ENCODE measurements around the gene KCNQ1OT1. TPM values are rescaled to one million over a fixed set of nuclear protein-coding genes. Genes with fewer than 3 reads are reported as not detected.

Gene KCNQ1OT1
- total RNA-seq, 1 experiment from 2014 or later = 2.4 TPM

DNA sequence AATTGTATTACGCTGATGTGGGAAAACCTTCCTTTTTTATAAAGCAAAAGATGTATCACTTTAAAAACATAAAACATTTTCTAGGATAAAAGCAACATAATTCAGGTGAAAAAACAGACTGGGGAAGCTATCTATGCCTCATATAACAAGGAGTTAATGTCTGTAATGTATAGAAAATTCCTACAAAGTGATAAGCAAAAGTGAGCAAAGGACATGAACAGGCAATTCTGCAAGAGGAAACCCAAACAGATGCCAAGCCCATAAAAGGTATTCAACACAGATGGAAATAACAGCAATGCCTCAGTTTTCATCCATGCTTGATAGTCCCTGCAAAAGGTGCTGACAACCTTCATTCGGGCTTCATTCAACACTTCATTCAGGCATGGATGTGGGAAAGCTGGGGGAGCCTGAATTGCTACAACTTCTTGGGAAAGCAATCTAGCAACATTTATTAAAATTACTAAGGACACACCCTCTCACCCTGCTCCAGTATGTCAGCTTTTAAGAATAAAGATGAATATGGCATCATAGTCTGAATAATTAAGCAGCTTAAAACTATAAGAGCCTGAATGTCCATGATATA, 39.3 kb downstream of the KCNQ1OT1 start:
- CTCF ChIA-PET = no interaction called here
- Mint-ChIP-seq H3K9me3 (peaks cover 56% of the 10 kb centered on the region), H3K36me3 (peaks cover 80% of the 10 kb centered on the region)

More for the DNA sequence above, 39.3 kb downstream of the KCNQ1OT1 start:
- Mint-ChIP-seq H3K4me1 (no peaks in the 10 kb centered on the region), H3K27me3 (ENCODE audit: low read depth) (peaks cover 84% of the 10 kb centered on the region), H3K27ac (no peak overlapping the region), H3K4me3 (no peak overlapping the region)
- TF ChIP-seq JAZF1 (CRISPR knock-in tag; IDR thresholded peaks at IDR 0.05) = no peak
- TF ChIP-seq, protein P1, sequence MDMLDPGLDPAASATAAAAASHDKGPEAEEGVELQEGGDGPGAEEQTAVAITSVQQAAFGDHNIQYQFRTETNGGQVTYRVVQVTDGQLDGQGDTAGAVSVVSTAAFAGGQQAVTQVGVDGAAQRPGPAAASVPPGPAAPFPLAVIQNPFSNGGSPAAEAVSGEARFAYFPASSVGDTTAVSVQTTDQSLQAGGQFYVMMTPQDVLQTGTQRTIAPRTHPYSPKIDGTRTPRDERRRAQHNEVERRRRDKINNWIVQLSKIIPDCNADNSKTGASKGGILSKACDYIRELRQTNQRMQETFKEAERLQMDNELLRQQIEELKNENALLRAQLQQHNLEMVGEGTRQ (CRISPR knock-in tag; IDR thresholded peaks at IDR 0.05) = no peak
- TF ChIP-seq RORB (CRISPR knock-in tag; IDR thresholded peaks at IDR 0.05) = no peak
- no peak for TF ChIP-seq MYBL2 (CRISPR knock-in tag; IDR thresholded peaks at IDR 0.05)
- no peak for TF ChIP-seq FOXK1 (CRISPR knock-in tag; IDR thresholded peaks at IDR 0.05)
- no peak for TF ChIP-seq JUN (CRISPR knock-in tag; IDR thresholded peaks at IDR 0.05)
- TF ChIP-seq, protein P2, sequence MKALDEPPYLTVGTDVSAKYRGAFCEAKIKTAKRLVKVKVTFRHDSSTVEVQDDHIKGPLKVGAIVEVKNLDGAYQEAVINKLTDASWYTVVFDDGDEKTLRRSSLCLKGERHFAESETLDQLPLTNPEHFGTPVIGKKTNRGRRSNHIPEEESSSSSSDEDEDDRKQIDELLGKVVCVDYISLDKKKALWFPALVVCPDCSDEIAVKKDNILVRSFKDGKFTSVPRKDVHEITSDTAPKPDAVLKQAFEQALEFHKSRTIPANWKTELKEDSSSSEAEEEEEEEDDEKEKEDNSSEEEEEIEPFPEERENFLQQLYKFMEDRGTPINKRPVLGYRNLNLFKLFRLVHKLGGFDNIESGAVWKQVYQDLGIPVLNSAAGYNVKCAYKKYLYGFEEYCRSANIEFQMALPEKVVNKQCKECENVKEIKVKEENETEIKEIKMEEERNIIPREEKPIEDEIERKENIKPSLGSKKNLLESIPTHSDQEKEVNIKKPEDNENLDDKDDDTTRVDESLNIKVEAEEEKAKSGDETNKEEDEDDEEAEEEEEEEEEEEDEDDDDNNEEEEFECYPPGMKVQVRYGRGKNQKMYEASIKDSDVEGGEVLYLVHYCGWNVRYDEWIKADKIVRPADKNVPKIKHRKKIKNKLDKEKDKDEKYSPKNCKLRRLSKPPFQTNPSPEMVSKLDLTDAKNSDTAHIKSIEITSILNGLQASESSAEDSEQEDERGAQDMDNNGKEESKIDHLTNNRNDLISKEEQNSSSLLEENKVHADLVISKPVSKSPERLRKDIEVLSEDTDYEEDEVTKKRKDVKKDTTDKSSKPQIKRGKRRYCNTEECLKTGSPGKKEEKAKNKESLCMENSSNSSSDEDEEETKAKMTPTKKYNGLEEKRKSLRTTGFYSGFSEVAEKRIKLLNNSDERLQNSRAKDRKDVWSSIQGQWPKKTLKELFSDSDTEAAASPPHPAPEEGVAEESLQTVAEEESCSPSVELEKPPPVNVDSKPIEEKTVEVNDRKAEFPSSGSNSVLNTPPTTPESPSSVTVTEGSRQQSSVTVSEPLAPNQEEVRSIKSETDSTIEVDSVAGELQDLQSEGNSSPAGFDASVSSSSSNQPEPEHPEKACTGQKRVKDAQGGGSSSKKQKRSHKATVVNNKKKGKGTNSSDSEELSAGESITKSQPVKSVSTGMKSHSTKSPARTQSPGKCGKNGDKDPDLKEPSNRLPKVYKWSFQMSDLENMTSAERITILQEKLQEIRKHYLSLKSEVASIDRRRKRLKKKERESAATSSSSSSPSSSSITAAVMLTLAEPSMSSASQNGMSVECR (CRISPR knock-in tag; IDR thresholded peaks at IDR 0.05; ENCODE audit: borderline replicate concordance) = no peak
- no peak for TF ChIP-seq NR3C1 (CRISPR knock-in tag; conservative IDR thresholded peaks at IDR 0.05; ENCODE audit: low read depth)
- TF ChIP-seq PRRX2 (CRISPR knock-in tag; IDR thresholded peaks at IDR 0.05) = no peak
- TF ChIP-seq SMAD3 (CRISPR knock-in tag; IDR thresholded peaks at IDR 0.05; ENCODE audit: borderline replicate concordance) = no peak
- no peak for TF ChIP-seq TEAD4 (CRISPR knock-in tag; IDR thresholded peaks at IDR 0.05)
- TF ChIP-seq, protein P3, sequence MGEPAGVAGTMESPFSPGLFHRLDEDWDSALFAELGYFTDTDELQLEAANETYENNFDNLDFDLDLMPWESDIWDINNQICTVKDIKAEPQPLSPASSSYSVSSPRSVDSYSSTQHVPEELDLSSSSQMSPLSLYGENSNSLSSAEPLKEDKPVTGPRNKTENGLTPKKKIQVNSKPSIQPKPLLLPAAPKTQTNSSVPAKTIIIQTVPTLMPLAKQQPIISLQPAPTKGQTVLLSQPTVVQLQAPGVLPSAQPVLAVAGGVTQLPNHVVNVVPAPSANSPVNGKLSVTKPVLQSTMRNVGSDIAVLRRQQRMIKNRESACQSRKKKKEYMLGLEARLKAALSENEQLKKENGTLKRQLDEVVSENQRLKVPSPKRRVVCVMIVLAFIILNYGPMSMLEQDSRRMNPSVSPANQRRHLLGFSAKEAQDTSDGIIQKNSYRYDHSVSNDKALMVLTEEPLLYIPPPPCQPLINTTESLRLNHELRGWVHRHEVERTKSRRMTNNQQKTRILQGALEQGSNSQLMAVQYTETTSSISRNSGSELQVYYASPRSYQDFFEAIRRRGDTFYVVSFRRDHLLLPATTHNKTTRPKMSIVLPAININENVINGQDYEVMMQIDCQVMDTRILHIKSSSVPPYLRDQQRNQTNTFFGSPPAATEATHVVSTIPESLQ (CRISPR knock-in tag; IDR thresholded peaks at IDR 0.05) = no peak
- TF ChIP-seq, protein P4, sequence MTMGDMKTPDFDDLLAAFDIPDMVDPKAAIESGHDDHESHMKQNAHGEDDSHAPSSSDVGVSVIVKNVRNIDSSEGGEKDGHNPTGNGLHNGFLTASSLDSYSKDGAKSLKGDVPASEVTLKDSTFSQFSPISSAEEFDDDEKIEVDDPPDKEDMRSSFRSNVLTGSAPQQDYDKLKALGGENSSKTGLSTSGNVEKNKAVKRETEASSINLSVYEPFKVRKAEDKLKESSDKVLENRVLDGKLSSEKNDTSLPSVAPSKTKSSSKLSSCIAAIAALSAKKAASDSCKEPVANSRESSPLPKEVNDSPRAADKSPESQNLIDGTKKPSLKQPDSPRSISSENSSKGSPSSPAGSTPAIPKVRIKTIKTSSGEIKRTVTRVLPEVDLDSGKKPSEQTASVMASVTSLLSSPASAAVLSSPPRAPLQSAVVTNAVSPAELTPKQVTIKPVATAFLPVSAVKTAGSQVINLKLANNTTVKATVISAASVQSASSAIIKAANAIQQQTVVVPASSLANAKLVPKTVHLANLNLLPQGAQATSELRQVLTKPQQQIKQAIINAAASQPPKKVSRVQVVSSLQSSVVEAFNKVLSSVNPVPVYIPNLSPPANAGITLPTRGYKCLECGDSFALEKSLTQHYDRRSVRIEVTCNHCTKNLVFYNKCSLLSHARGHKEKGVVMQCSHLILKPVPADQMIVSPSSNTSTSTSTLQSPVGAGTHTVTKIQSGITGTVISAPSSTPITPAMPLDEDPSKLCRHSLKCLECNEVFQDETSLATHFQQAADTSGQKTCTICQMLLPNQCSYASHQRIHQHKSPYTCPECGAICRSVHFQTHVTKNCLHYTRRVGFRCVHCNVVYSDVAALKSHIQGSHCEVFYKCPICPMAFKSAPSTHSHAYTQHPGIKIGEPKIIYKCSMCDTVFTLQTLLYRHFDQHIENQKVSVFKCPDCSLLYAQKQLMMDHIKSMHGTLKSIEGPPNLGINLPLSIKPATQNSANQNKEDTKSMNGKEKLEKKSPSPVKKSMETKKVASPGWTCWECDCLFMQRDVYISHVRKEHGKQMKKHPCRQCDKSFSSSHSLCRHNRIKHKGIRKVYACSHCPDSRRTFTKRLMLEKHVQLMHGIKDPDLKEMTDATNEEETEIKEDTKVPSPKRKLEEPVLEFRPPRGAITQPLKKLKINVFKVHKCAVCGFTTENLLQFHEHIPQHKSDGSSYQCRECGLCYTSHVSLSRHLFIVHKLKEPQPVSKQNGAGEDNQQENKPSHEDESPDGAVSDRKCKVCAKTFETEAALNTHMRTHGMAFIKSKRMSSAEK (CRISPR knock-in tag; IDR thresholded peaks at IDR 0.05; ENCODE audit: borderline replicate concordance) = no peak
- TF ChIP-seq, protein P5, sequence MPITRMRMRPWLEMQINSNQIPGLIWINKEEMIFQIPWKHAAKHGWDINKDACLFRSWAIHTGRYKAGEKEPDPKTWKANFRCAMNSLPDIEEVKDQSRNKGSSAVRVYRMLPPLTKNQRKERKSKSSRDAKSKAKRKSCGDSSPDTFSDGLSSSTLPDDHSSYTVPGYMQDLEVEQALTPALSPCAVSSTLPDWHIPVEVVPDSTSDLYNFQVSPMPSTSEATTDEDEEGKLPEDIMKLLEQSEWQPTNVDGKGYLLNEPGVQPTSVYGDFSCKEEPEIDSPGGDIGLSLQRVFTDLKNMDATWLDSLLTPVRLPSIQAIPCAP (CRISPR knock-in tag; IDR thresholded peaks at IDR 0.05) = no peak
- TF ChIP-seq, protein P6, sequence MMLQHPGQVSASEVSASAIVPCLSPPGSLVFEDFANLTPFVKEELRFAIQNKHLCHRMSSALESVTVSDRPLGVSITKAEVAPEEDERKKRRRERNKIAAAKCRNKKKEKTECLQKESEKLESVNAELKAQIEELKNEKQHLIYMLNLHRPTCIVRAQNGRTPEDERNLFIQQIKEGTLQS (CRISPR knock-in tag; conservative IDR thresholded peaks at IDR 0.05) = no peak
- TF ChIP-seq, protein P7, sequence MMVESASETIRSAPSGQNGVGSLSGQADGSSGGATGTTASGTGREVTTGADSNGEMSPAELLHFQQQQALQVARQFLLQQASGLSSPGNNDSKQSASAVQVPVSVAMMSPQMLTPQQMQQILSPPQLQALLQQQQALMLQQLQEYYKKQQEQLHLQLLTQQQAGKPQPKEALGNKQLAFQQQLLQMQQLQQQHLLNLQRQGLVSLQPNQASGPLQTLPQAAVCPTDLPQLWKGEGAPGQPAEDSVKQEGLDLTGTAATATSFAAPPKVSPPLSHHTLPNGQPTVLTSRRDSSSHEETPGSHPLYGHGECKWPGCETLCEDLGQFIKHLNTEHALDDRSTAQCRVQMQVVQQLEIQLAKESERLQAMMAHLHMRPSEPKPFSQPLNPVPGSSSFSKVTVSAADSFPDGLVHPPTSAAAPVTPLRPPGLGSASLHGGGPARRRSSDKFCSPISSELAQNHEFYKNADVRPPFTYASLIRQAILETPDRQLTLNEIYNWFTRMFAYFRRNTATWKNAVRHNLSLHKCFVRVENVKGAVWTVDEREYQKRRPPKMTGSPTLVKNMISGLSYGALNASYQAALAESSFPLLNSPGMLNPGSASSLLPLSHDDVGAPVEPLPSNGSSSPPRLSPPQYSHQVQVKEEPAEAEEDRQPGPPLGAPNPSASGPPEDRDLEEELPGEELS (CRISPR knock-in tag; IDR thresholded peaks at IDR 0.05) = no peak
- TF ChIP-seq FOXJ3 (CRISPR knock-in tag; IDR thresholded peaks at IDR 0.05; ENCODE audit: borderline replicate concordance) = no peak
- TF ChIP-seq CREM (CRISPR knock-in tag; IDR thresholded peaks at IDR 0.05) = no peak
- TF ChIP-seq, protein P8, sequence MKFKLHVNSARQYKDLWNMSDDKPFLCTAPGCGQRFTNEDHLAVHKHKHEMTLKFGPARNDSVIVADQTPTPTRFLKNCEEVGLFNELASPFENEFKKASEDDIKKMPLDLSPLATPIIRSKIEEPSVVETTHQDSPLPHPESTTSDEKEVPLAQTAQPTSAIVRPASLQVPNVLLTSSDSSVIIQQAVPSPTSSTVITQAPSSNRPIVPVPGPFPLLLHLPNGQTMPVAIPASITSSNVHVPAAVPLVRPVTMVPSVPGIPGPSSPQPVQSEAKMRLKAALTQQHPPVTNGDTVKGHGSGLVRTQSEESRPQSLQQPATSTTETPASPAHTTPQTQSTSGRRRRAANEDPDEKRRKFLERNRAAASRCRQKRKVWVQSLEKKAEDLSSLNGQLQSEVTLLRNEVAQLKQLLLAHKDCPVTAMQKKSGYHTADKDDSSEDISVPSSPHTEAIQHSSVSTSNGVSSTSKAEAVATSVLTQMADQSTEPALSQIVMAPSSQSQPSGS (CRISPR knock-in tag; IDR thresholded peaks at IDR 0.05; ENCODE audit: borderline replicate concordance, low read depth) = no peak
- ATAC-seq (no peak), DNase-seq (ENCODE audit: low spot score) (no peak)
- POLR2A ChIA-PET = no interaction called here
